ENCODE measurements around the gene CNTNAP2. TPM values are rescaled to one million over a fixed set of nuclear protein-coding genes. Genes with fewer than 3 reads are reported as not detected.

CNTNAP2 gene
- total RNA-seq, 2 experiments from 2014 or later, result not detected

DNA sequence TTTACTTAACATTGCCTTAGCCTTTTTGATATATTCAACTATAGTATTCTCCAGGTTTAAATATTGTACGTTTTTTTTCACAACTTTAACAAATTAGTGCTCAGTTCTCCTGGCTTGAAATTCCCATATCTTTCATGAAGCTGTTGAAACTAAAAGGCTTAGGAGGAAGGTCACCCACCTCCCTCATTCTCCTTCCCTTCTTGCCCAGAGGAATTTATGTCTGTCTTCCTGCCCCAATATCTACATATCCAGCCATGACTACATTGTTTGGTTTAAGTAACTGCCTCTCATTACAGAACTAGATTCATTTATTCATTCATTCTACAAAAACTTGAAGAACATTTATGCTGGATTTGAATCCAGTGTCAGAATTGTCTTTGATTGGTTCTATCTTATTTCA lies 2219.2 kb downstream of the CNTNAP2 start:
- Histone ChIP-seq H3K4me3 (ENCODE audit: low read length) (no peak overlapping the region), H3K4me1 (ENCODE audit: insufficient read depth, low read length) (peaks cover 8% of the 10 kb centered on the region), H3K36me3 (ENCODE audit: insufficient read depth, low read length) (no peaks in the 10 kb centered on the region), H3K27ac (ENCODE audit: low read depth in 1 of 2, low read length in 2 of 2) (no peak overlapping the region), H3K27me3 (ENCODE audit: control insufficient read depth in 1 of 2, insufficient read depth in 2 of 2, low read length in 2 of 2) (peaks cover 32 to 46% of the 10 kb centered on the region in 2 experiments), H3K9me3 (ENCODE audit: control insufficient read depth in 1 of 2, insufficient read depth in 1 of 2, low read length in 2 of 2) (peaks cover 0 to 9% of the 10 kb centered on the region in 2 experiments)
- Mint-ChIP-seq H3K36me3 (ENCODE audit: low read depth) (no peaks in the 10 kb centered on the region), H3K9me3 (no peaks in the 10 kb centered on the region), H3K4me1 (ENCODE audit: low read depth) (peaks cover 22% of the 10 kb centered on the region), H3K27ac (no peak overlapping the region), H3K27me3 (peaks cover 80% of the 10 kb centered on the region), H3K4me3 (no peak overlapping the region)
- ChIA-PET CTCF (no interaction called here), POLR2A (no interaction called here)
- ATAC-seq (ENCODE audit: poor library complexity) (no peak), DNase-seq (no peak)
- intact Hi-C loops (cut with DNase I, micrococcal nuclease), result no loop called here
- no peak for TF ChIP-seq CTCF (IDR thresholded peaks at IDR 0.05)

DNA sequence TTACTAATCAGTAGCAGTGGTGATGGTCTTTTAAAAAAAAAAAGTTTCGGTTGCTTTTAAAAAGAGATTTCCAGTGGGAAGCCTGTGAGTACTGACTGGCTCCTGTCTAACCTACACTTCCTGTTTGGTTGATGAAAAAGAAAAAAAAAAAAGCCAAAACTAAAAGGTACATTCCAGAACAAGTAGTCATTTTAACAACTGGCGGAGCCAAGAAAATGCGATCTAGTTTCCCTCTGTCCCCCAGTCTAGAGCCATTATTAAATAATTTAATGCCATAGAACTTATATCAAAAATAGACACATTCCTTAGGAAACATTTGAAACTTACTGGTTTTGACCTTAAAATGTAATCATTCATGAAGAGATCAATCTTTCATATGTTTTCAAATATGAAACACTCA lies 2219.8 kb downstream of the CNTNAP2 start:
- H3K36me3 Mint-ChIP-seq (ENCODE audit: low read depth), result no peaks in the 10 kb centered on the region
- POLR2A ChIA-PET, result no interaction called here

DNA sequence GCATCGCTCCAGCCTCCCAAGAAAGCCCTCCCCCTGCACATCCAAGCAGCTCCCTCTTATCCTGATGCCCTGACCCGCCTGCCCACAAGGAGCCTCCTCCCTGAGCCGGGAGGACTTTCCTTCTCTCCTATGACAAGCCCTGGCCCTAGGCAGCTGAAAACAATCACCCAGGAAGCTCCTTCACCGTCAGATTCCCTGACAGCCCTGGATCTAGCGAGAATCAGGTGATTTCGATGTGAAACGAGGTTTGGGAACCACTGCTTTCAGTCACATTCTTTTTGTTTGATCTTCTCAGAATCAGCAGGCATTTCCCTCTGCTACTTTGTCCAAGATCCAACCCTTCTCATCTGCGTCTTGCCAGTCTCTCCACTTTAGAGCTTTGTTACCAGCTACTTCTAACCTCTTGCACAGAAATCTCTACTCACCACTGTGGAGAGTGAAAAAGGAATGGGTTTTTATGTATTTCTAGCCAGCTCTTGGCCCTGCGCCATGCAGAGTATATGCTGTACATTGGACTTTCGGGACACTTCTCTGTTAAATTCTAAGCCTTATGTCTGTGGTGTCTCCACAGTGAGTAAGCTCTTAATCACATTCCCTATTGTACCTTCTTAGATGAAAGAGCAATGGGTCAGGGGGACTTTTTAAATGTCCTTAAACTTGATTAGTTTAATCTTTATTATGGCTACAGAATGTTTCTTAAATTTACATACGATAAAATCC lies 2220.8 kb downstream of the CNTNAP2 start:
- no peak for ATAC-seq (ENCODE audit: poor library complexity)
- no peak overlapping the region for H3K27ac Mint-ChIP-seq

More for the DNA sequence above, 2219.8 kb downstream of the CNTNAP2 start:
- CTCF ChIA-PET, result no interaction called here
- Mint-ChIP-seq H3K4me1 (ENCODE audit: low read depth) (peaks cover 22% of the 10 kb centered on the region), H3K9me3 (no peaks in the 10 kb centered on the region), H3K4me3 (no peak overlapping the region), H3K27ac (no peak overlapping the region), H3K27me3 (peaks cover 85% of the 10 kb centered on the region)
- no peak for ATAC-seq (ENCODE audit: poor library complexity)
- Histone ChIP-seq H3K4me3 (ENCODE audit: low read length) (no peak overlapping the region), H3K27me3 (ENCODE audit: control insufficient read depth in 1 of 2, insufficient read depth in 2 of 2, low read length in 2 of 2) (peaks cover 35 to 52% of the 10 kb centered on the region in 2 experiments), H3K4me1 (ENCODE audit: insufficient read depth, low read length) (peaks cover 8% of the 10 kb centered on the region), H3K36me3 (ENCODE audit: insufficient read depth, low read length) (no peaks in the 10 kb centered on the region), H3K9me3 (ENCODE audit: control insufficient read depth in 1 of 2, insufficient read depth in 1 of 2, low read length in 2 of 2) (peaks cover 0 to 3% of the 10 kb centered on the region in 2 experiments), H3K27ac (ENCODE audit: low read depth in 1 of 2, low read length in 2 of 2) (no peak overlapping the region)
- TF ChIP-seq CTCF (IDR thresholded peaks at IDR 0.05), result no peak
- DNase-seq, result no peak
- intact Hi-C loops (cut with DNase I, micrococcal nuclease), result no loop called here

More for the DNA sequence above, 2220.8 kb downstream of the CNTNAP2 start:
- H3K27me3 Mint-ChIP-seq, result peaks cover 91% of the 10 kb centered on the region
- DNase-seq, result no peak
- CTCF ChIA-PET, result no interaction called here
- Histone ChIP-seq H3K27me3 (ENCODE audit: control insufficient read depth in 1 of 2, insufficient read depth in 2 of 2, low read length in 2 of 2) (peaks cover 35 to 60% of the 10 kb centered on the region in 2 experiments), H3K4me3 (ENCODE audit: low read length) (no peak overlapping the region), H3K4me1 (ENCODE audit: insufficient read depth, low read length) (peaks cover 8% of the 10 kb centered on the region), H3K36me3 (ENCODE audit: insufficient read depth, low read length) (no peaks in the 10 kb centered on the region), H3K27ac (ENCODE audit: low read depth in 1 of 2, low read length in 2 of 2) (no peak overlapping the region), H3K9me3 (ENCODE audit: control insufficient read depth in 1 of 2, insufficient read depth in 1 of 2, low read length in 2 of 2) (no peaks in the 10 kb centered on the region)
- peaks cover 22% of the 10 kb centered on the region for H3K4me1 Mint-ChIP-seq (ENCODE audit: low read depth)
- H3K4me3 Mint-ChIP-seq, result no peak overlapping the region
- POLR2A ChIA-PET, result no interaction called here
- intact Hi-C loops (cut with DNase I, micrococcal nuclease), result no loop called here
- no peak for TF ChIP-seq CTCF (IDR thresholded peaks at IDR 0.05)
- no peaks in the 10 kb centered on the region for H3K9me3 Mint-ChIP-seq
- no peaks in the 10 kb centered on the region for H3K36me3 Mint-ChIP-seq (ENCODE audit: low read depth)

Data from CD4-positive, alpha-beta T cell (primary cell).